ENCODE results near the gene APOBEC3F. TPM values are rescaled to one million over a fixed set of nuclear protein-coding genes. Genes with fewer than 3 reads are reported as not detected.
"Not testable (repeated sequence)": the region's sequence is repeated elsewhere in the genome, so short reads cannot be mapped to it uniquely, and the experiment has no call there.

The APOBEC3F gene
- total RNA-seq, 1 experiment from 2014 or later: 8.9 TPM

DNA sequence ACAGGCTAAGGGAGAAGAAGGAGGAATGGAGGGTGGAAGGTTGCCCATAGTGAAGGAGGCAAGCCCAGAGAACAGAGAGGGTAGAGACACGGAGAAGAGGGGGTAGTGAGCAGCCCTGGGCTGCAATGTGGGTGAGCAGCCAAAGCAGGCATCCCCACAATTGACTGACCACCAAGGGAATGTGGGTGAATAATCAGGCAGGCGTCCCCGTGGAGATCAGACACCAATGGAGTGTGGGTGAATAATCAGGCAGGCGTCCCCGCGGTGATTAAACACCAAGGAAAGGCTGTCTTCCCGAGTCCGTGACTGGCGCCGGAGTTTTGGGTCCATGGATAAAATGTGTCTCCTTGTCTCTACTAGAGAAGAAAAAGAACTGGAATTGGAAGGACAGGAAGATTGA is 21.3 kb downstream of the APOBEC3F start:
- H3K27ac Mint-ChIP-seq; H2AFZ ChIP-seq (ENCODE audit: low read length); H3K18ac ChIP-seq (ENCODE audit: insufficient read length, low read depth, low read length); H3K9ac ChIP-seq (ENCODE audit: extremely low read depth, insufficient read length, low read length); H3K4me1 Mint-ChIP-seq; H2BK12ac ChIP-seq (ENCODE audit: insufficient read length, low read depth, low read length); H2BK120ac ChIP-seq (ENCODE audit: low read depth, low read length, poor library complexity, severe bottlenecking); H3K14ac ChIP-seq (ENCODE audit: insufficient read depth, low read length); H4K91ac ChIP-seq (ENCODE audit: insufficient read length, low read depth, low read length); H3K4me1 ChIP-seq (ENCODE audit: insufficient read depth, low read length); H2BK20ac ChIP-seq (ENCODE audit: low read depth, low read length, poor library complexity, severe bottlenecking); H2BK15ac ChIP-seq (ENCODE audit: low read depth, low read length); H3K9me3 Mint-ChIP-seq; H3K4me2 ChIP-seq (ENCODE audit: insufficient read depth, insufficient read length, low read length); H3K4ac ChIP-seq (ENCODE audit: low read depth, low read length); H3K27me3 Mint-ChIP-seq (ENCODE audit: low read depth); H3K27me3 ChIP-seq (ENCODE audit: insufficient read depth, low read length); H3K9me3 ChIP-seq (ENCODE audit: control insufficient read depth, low read depth, low read length); H2BK5ac ChIP-seq (ENCODE audit: insufficient read length, low read length); H3K79me1 ChIP-seq (ENCODE audit: insufficient read depth, low read depth, low read length, poor library complexity, severe bottlenecking); H3K56ac ChIP-seq (ENCODE audit: insufficient read length, low read depth, low read length); DNase-seq; H4K20me1 ChIP-seq (ENCODE audit: control insufficient read depth, insufficient read depth, insufficient read length); H4K8ac ChIP-seq (replicated peaks; ENCODE audit: insufficient read length, low read depth, low read length); H2AK5ac ChIP-seq (ENCODE audit: insufficient read length, low read length); H3K27ac ChIP-seq (ENCODE audit: insufficient read length, low read depth, low read length); H3T11ph ChIP-seq (ENCODE audit: low read length); H3K23me2 ChIP-seq (ENCODE audit: insufficient read length, low read depth, low read length, poor library complexity, severe bottlenecking); H3K23ac ChIP-seq (ENCODE audit: insufficient read length, low read depth, low read length); H3K36me3 Mint-ChIP-seq (ENCODE audit: insufficient read depth in 1 of 3, low read depth in 3 of 3); H4K5ac ChIP-seq (ENCODE audit: insufficient read length, low read depth, low read length); H3K79me2 ChIP-seq (ENCODE audit: insufficient read depth, low read length); H3K4me3 Mint-ChIP-seq: not testable (repeated sequence)
- WGBS (ENCODE audit: extremely low coverage, insufficient read length, low lambda C conversion rate): no CpG with 5 or more reads among the region's 10 CpGs

DNA sequence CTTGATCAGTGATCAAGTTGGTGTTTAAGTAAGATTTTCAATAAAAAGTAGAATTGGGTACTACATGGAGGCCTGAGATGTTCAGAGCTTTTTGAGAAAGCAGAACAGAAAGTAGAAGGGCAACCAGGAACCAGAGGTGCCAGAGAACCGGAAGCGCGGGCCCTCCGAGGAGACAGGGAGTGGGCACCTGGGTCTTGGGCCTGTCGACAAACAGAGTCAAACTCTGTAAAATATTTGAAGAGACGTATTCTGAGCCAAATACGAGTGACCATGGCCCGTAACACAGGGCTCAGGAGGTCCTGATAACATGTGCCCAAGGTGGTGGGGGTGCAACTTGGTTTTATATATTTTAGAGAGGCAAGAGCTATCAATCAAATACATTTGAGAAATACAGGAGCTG is 23.2 kb downstream of the APOBEC3F start:
- not testable (repeated sequence) for H3K79me2 ChIP-seq (ENCODE audit: insufficient read depth, low read length); H3T11ph ChIP-seq (ENCODE audit: low read length); H3K27ac ChIP-seq (ENCODE audit: insufficient read length, low read depth, low read length); H3K27me3 Mint-ChIP-seq (ENCODE audit: low read depth); H3K18ac ChIP-seq (ENCODE audit: insufficient read length, low read depth, low read length); H3K23me2 ChIP-seq (ENCODE audit: insufficient read length, low read depth, low read length, poor library complexity, severe bottlenecking); H4K91ac ChIP-seq (ENCODE audit: insufficient read length, low read depth, low read length); H3K14ac ChIP-seq (ENCODE audit: insufficient read depth, low read length); H2BK120ac ChIP-seq (ENCODE audit: low read depth, low read length, poor library complexity, severe bottlenecking); H3K23ac ChIP-seq (ENCODE audit: insufficient read length, low read depth, low read length); H3K9me3 ChIP-seq (ENCODE audit: control insufficient read depth, low read depth, low read length); H3K9ac ChIP-seq (ENCODE audit: extremely low read depth, insufficient read length, low read length); H3K4me3 Mint-ChIP-seq; H2BK20ac ChIP-seq (ENCODE audit: low read depth, low read length, poor library complexity, severe bottlenecking); H4K8ac ChIP-seq (replicated peaks; ENCODE audit: insufficient read length, low read depth, low read length); H3K9me3 Mint-ChIP-seq; H3K36me3 Mint-ChIP-seq (ENCODE audit: insufficient read depth in 1 of 3, low read depth in 3 of 3); H3K56ac ChIP-seq (ENCODE audit: insufficient read length, low read depth, low read length); DNase-seq; H2AK5ac ChIP-seq (ENCODE audit: insufficient read length, low read length); H2BK5ac ChIP-seq (ENCODE audit: insufficient read length, low read length); H2BK12ac ChIP-seq (ENCODE audit: insufficient read length, low read depth, low read length); H3K27ac Mint-ChIP-seq; H4K20me1 ChIP-seq (ENCODE audit: control insufficient read depth, insufficient read depth, insufficient read length); H3K4ac ChIP-seq (ENCODE audit: low read depth, low read length); H2BK15ac ChIP-seq (ENCODE audit: low read depth, low read length); H2AFZ ChIP-seq (ENCODE audit: low read length); H3K27me3 ChIP-seq (ENCODE audit: insufficient read depth, low read length); H3K4me2 ChIP-seq (ENCODE audit: insufficient read depth, insufficient read length, low read length); H3K79me1 ChIP-seq (ENCODE audit: insufficient read depth, low read depth, low read length, poor library complexity, severe bottlenecking); H3K4me1 ChIP-seq (ENCODE audit: insufficient read depth, low read length); H4K5ac ChIP-seq (ENCODE audit: insufficient read length, low read depth, low read length); H3K4me1 Mint-ChIP-seq
- no CpG with 5 or more reads among the region's 8 CpGs for WGBS (ENCODE audit: extremely low coverage, insufficient read length, low lambda C conversion rate)

Data from H9 (cell line).